Mesodermal cell (in vitro differentiated cells): ENCODE data around the gene UCP2.

ENCODE experiments used
- H3K27ac ChIP-seq: 2 replicates; pipeline ENCODE4 v1.7.0; 2013; ENCODE audit warnings: mild to moderate bottlenecking, low read depth, low read length, moderate library complexity; ENCODE audit not compliant: severe bottlenecking
- H3K36me3 ChIP-seq: 2 replicates; pipeline ENCODE4 v1.7.1; 2013; ENCODE audit warnings: mild to moderate bottlenecking, low read length, moderate library complexity; ENCODE audit not compliant: control insufficient read depth, insufficient read depth
- H3K4me1 ChIP-seq: one replicate; pipeline ENCODE4 v1.7.1; 2013; ENCODE audit warnings: mild to moderate bottlenecking, low read length; ENCODE audit not compliant: insufficient read depth, control insufficient read depth, poor library complexity, severe bottlenecking
- H3K4me3 ChIP-seq: 2 replicates; pipeline ENCODE4 v1.7.0; 2013; ENCODE audit warnings: low read length, control low read depth, mild to moderate bottlenecking; ENCODE audit not compliant: insufficient read depth, poor library complexity, severe bottlenecking; ENCODE audit errors: extremely low read depth
- H3K9me3 ChIP-seq: 2 replicates; pipeline ENCODE4 v1.7.1; 2013; ENCODE audit warnings: mild to moderate bottlenecking, low read length, moderate library complexity; ENCODE audit not compliant: control insufficient read depth
- WGBS, 2 experiments: methylation state at CpG; one replicate each; pipeline ENCODE4 v1.1.5; 2013; ENCODE audit warnings: missing lambda C conversion rate in 2 of 2; ENCODE audit not compliant: insufficient coverage in 2 of 2; 5-methylcytosine and 5-hydroxymethylcytosine counted together

UCP2 gene

DNA sequence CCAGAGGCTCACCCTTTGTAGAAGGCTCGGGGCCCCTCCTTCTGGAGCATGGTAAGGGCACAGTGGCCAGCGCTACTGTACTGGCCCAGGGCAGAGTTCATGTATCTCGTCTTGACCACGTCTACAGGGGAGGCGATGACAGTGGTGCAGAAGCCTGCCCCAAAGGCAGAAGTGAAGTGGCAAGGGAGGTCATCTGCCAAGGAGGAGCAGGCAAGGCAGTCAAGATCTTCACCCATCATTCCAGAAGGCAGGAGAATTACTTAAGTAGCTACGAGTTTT lies 7.2 kb downstream of the UCP2 start:
- peaks cover 48% of the 10 kb centered on the region for H3K36me3 ChIP-seq

GRCh38 chr11:73974604-73975478 lies 7.8 kb downstream of the UCP2 start:
- Histone ChIP-seq H3K36me3 (peaks cover 46% of the 10 kb centered on the region), H3K4me3 (no peak overlapping the region), H3K9me3 (no peaks in the 10 kb centered on the region), H3K27ac (no peak overlapping the region), H3K4me1 (no peaks in the 10 kb centered on the region)
- WGBS, 2 experiments, result 91 to 97% methylated on average over 10 to 11 of the region's 13 CpGs

More for the DNA sequence above, 7.2 kb downstream of the UCP2 start:
- H3K4me1 ChIP-seq, result peaks cover 5% of the 10 kb centered on the region
- H3K4me3 ChIP-seq, result no peak overlapping the region
- no peaks in the 10 kb centered on the region for H3K9me3 ChIP-seq
- H3K27ac ChIP-seq, result no peak overlapping the region
- WGBS, 2 experiments, result 97 to 100% methylated on average over 2 to 6 of the region's 6 CpGs

GRCh38 chr11:73972620-73973449 lies 9.8 kb downstream of the UCP2 start:
- H3K4me1 ChIP-seq, result no peaks in the 10 kb centered on the region
- H3K4me3 ChIP-seq, result no peak overlapping the region
- no peak overlapping the region for H3K27ac ChIP-seq
- 95 to 98% methylated on average over 4 to 11 of the region's 11 CpGs for WGBS, 2 experiments
- H3K9me3 ChIP-seq, result no peaks in the 10 kb centered on the region
- H3K36me3 ChIP-seq, result peaks cover 36% of the 10 kb centered on the region

GRCh38 chr11:73972187-73972586 lies 10.5 kb downstream of the UCP2 start:
- Histone ChIP-seq H3K4me3 (no peak overlapping the region), H3K27ac (no peak overlapping the region)
- WGBS, 2 experiments, result 80% methylated on average over 1 of the region's 1 CpG; no CpG with 5 or more reads in 1 of the 2 experiments

DNA sequence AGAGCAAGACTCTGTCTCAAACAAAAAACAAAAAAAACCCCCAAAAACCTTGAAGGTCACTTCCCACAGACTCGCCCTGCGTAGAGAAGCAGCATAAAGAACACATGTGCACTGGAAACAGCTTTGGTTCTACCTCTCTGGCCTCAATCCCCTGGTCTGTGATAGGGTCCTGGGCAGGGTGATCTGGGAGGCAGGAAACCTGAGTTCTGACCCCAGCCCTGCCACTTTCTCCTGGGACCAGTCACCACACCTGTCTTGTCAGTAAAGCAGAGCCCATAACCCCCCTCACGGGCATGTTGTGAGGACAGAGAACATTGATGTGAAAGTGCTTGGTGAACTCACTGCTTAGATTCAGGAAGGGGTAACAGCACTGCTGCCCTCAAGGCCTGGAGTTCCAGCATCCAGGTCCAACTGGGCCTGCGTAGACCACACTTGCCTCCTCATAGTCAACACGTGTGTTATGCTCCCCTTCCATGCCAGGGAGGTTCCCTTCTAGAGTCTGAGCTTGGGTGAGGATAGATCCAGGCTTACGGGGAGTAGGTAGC lies 11.4 kb downstream of the UCP2 start:
- H3K4me1 ChIP-seq, result no peaks in the 10 kb centered on the region
- H3K36me3 ChIP-seq, result peaks cover 20% of the 10 kb centered on the region
- no peaks in the 10 kb centered on the region for H3K9me3 ChIP-seq
- no peak overlapping the region for H3K4me3 ChIP-seq
- WGBS, 2 experiments, result 90 to 96% methylated on average over 4 of the region's 6 CpGs
- H3K27ac ChIP-seq, result no peak overlapping the region

More at GRCh38 chr11:73972187-73972586, 10.5 kb downstream of the UCP2 start:
- no peaks in the 10 kb centered on the region for H3K4me1 ChIP-seq
- H3K9me3 ChIP-seq, result no peaks in the 10 kb centered on the region
- H3K36me3 ChIP-seq, result peaks cover 29% of the 10 kb centered on the region

- Histone ChIP-seq H3K4me3 (no peak overlapping the region), H3K4me1 (no peaks in the 10 kb centered on the region), H3K27ac (peak overlapping the region; percentile 10), H3K36me3 (peaks cover 9% of the 10 kb centered on the region), H3K9me3 (no peaks in the 10 kb centered on the region)
- WGBS, 2 experiments, result 88 to 89% methylated on average over 6 to 8 of the region's 13 CpGs
Measured at GRCh38 chr11:73969991-73970800, 12.4 kb downstream of the UCP2 start.

DNA sequence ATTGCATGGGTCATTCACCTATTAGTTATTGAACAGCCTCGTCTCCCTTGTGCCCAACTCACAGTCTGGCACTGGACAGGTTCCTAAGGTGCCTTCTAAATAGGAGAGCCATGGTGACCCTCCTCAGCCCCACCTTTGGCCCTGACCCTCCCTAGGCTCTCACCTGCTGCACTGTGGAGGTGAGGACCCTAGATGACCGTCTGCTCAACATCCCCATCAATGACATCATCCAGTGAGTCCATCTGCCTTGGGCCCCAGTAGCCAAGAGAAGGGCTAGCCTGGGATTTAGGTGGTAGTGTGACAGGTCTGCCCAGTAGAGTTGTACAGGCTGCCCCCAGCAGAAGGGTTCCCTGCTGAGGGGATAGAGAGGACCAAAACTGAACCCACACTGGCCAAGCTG lies 13.6 kb downstream of the UCP2 start:
- WGBS, 2 experiments, result 100% methylated on average over 1 of the region's 2 CpGs
- no peaks in the 10 kb centered on the region for H3K36me3 ChIP-seq
- no peaks in the 10 kb centered on the region for H3K9me3 ChIP-seq
- no peaks in the 10 kb centered on the region for H3K4me1 ChIP-seq
- no peak overlapping the region for H3K27ac ChIP-seq
- H3K4me3 ChIP-seq, result no peak overlapping the region

DNA sequence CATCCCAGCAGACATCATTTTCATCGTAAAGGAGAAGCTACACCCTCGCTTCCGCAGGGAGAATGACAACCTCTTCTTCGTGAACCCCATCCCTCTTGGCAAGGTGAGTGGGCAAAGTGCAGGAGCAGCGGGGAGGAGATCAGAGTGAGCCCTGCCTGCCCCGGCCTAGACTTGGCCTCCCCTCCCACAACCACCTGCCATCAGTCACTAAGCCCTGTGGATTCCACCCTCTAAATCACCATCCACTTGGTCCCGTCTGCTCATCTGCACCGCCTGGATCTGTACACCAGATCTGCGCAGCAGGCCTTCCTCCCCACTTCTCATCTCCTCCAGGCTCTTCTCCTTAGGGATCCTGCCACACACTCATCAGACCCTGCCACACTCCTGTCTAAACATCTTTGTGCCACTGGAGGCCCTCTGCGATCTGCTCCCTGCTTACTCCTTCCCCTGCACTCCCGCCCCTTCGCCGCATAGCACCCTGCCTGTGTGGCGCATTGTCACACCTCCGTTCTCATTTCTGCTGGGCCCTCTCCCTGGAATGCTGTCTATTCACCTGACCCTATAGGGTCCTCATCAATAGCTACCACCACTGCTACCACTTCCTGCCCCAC lies 14.2 kb downstream of the UCP2 start:
- Histone ChIP-seq H3K9me3 (no peaks in the 10 kb centered on the region), H3K4me1 (no peaks in the 10 kb centered on the region), H3K27ac (no peak overlapping the region), H3K4me3 (no peak overlapping the region), H3K36me3 (no peaks in the 10 kb centered on the region)
- WGBS, 2 experiments, result 76 to 83% methylated on average over 10 of the region's 15 CpGs

DNA sequence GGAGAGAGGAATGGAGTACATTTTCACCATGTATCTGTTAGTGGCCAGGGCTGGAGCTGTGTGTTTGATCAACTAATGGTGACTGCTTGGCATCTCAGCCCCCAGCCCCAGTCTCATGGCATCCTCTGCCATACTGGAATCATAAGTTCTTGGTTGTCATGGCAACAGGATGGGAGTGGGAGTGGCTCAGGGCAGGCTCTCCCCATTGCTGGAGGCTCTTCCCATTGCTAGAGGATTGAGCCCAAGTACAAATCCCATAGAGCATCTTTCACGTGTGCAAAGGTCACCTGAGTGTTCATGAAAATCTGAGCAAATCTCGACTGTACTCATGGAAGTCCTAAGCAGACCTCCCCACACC lies 16.9 kb downstream of the UCP2 start:
- no peak overlapping the region for H3K27ac ChIP-seq
- H3K4me3 ChIP-seq, result no peak overlapping the region
- no peaks in the 10 kb centered on the region for H3K36me3 ChIP-seq
- 81 to 82% methylated on average over 2 of the region's 2 CpGs for WGBS, 2 experiments
- no peaks in the 10 kb centered on the region for H3K9me3 ChIP-seq
- H3K4me1 ChIP-seq, result no peaks in the 10 kb centered on the region
